Renal pelvis (tissue), 4 donors: ENCODE measurements around the gene IRX4. TPM values are rescaled to one million over a fixed set of nuclear protein-coding genes. Genes with fewer than 3 reads are reported as not detected.

ENCODE experiments used
- DNase-seq: peaks from one replicate; pipeline ENCODE4 v3.0.0-alpha.2; 2013
- polyA plus RNA-seq, 3 donors: library from polyadenylated mRNA; unstranded; fragments of 120-200 nt; gene quantifications; one replicate each; pipeline ENCODE4 v1.2.1, GENCODE V29; 2013; ENCODE audit not compliant: insufficient read length in 3 of 3

IRX4 gene
- polyA plus RNA-seq, 3 donors, result 0.48 to 0.65 (median 0.51) TPM

DNA sequence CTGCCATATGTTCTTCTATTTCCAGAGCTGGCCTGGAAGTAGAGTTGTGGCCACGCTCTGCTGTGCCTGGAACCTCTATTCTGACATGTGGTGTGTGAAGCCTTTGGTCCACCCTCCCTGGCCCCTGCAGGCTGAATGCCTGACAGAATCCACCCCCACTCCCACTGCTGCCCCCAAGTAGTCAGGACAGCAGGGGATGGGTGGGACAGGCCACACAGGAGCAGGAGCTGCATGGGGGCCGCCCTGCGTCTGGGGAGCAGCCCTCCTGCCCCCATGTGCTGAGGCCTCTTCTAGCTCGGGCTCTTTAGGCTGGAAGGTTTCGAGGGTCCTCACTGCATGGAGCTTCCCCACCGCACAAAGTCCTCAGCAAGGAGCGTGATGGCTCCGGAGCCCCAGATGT, 32.6 kb upstream of the IRX4 start:
- DNase-seq, result no peak

DNA sequence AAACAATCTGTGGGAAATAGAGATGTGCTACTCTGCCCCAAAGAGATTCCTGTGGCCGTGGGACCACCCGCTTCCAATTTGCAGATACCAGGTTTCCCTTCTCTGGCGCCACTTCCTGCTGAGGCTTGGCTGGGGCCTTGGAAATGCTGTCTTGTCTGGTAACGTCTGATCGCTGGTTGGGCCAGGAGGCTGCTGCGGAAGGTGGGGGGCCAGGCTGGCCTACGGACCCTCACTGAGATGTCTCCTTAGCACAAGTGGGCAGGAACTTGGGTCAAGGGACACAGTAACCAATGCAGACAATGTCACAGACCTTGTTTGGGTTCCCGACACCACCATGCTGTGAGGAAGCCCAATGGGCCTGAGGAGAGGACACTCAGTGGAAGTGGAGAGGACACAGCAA, 31.7 kb upstream of the IRX4 start:
- DNase-seq, result no peak

DNA sequence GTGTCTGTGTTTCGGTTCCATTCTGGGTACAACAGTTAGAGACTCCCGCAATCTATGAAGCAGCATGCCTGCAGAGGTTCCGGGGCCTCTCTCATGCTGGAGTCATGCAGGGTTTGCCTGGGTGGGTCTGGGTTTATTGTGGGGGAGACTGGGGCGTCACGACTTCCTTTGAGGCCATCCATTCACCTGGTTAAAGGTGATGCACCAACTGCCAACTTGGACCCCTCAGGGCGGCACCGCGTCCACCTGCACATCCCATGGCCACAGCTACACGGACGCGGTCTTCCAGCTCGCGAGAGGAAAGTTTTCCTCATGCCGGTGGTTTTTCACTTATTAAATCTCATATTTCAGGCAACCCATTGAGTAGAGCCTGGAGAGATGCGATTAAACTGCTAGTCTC, 30.9 kb upstream of the IRX4 start:
- no peak for DNase-seq

DNA sequence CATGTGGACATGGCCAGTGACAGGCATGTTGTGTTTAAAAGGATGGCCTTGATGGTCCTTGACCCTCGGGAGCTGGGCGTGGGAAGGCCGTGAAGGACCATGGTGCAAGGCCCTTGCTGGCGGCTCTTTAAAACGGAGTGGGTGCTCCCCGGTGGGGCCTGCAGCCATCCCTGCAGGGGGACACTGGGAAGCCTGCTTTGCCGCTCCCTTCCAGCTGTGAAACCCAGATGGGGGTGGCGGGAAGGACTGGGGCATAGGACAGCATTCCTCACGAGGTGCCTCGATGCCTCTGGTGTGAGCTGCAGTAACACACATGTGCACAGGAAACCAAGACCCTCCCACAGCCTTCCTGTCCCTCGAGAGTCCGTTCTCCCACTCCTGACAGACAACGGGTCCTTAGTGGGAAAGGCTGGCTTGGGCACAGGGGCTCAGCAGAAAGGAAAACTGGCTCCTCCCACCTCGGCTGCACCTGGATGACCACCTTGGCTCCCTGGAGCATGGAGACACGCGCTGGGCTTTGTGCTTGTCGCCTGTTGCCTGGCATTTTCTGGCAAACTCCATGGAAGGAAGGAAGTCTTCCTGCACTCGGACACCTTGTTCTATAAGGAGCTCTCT, 30.3 kb upstream of the IRX4 start:
- no peak for DNase-seq

DNA sequence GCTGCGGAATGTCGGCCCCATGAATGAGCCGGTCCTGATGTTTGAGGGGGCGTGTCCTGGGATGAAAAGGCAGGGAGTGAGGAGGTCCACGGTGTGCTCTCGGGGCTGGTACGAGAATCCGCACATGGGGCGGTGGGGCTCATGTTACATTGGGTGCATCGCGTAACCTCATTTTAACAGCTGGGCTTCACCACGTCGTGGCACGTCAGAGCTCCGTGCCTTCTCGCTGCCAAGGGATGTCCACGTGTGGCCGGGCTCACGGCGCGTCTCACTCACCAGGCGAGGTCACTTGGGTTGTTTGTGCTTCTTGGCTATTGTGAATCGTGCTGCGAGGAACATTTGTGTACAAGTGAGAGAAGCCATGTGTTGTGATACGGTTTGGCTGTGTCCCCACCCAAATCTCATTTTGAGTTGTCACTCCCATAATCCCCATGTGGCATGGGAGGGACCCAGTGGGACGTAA, 29.1 kb upstream of the IRX4 start:
- DNase-seq, result no peak

DNA sequence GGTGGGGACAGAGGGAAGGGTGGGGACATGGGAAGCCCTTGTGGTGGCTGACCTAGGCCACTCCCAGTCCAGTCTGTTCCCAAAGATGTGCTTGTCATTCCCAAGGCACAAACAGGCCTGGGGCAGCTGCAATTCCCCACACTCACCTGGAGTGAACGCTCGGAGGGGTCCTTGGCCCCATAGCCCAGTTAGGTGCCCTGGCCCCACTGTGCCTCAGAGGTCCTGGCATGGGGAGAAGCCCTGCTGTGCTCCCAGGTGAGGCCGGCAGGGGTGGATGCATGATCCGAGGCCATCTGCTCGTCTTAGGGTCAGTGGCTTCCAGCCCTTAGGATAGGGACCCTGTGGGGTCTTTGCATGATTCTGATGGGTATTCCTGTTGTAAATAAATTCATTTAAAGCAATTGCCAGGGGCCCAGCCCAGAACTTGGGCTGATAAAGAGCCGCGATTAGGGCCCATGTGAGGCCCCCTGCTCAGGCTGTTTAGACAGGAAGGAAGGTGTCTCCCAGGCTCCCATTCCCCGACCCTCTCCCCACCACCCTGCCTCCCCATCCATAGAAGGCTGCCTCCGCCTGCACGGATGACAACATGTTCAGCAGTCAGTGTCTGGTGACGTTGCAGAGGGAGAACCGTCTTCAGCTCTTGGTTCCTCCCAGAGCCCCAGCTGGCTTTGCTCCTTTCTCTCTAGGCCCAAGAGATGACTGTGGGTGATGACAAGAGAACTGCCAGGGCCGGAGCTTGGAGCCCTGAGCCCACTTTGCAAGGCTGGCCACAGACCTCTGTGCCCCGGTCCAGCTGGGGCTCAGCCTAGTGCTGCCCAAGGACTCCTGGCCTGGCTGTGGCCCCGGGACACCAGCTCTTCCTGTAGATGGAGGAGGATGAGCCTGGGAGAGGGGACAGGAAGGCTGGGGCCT, 28.4 kb upstream of the IRX4 start:
- no peak for DNase-seq

DNA sequence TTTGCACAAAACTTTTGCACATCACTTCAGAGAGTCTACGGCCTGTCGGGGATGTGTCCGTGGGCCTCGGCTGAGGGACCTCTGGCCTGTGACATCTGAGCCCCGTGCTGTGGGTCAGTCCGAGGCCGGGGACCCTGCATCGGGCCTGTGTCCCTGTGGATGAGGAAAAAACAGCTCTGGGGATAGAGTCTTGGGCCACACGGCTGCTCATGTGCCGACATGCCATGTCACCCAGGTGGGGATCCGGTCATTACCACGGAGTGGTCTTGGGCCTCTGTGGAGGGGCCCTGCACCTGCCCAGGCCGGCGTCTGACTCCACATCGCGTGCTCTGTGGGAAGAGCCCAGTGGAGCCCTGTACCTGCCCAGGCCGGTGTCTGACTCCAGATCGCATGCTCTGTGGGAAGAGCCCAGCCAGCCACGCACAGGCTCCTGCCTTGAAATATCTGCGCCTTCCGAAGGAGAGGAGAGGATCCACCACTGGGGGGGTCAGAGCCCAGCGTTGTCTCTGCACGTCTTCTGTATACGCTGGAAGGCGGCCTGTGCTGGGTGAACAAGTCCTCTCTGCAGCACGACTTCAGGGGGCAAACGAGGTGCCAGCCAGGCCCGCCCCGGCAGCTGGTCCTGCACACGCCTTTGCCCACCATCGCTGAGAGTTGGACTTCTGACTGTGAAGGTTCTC, 27.5 kb upstream of the IRX4 start:
- DNase-seq, result no peak

DNA sequence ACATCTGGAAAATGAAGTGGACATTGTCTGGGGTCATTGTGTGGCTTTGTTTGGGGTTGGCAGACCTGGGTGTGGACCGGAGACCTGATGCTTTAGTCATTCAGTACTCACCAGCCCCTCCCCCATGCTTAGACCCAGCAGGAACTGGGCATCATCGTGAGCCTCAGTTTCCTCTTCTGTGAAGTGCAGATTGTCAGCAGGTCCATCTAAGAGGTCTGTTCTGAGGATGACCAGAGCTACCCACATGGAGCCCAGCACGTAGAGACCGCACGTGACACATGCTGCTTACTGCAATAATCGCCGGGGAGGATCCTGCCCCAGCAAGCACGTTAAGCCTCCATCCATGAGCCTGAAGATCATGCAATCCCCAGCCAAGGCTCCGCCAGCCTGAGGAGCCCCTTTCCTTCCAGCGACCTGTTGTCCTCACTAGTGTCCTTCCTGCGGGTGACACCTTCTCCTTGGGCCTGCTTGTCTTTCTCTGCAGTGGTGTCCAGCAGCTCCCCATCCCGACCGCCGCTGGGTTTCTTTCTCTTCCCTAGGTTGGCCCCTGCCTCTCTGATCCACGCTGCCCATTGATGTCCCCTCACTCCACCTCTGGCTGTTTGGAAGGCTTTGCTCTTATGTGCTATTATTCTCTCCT, 26.7 kb upstream of the IRX4 start:
- DNase-seq, result no peak

DNA sequence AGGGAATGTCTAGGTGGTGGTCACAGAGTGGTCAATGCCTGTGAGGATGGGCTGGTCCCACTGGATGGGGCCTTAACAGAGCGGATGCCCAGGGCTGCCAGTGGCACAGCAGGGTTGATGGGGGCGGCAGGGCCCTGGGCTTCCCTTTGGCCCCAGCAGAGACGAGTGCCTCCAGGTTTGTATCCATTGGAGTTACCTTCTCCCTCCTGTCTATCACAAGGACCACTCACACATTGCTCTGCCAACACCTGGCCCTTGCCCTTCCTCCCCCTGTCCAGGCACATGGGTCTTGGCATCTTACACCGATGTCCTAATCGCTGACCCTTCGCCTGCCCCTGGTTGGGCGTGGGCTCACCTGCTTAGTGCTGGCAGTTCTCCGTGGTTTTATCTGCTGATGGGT, 26.2 kb upstream of the IRX4 start:
- no peak for DNase-seq

DNA sequence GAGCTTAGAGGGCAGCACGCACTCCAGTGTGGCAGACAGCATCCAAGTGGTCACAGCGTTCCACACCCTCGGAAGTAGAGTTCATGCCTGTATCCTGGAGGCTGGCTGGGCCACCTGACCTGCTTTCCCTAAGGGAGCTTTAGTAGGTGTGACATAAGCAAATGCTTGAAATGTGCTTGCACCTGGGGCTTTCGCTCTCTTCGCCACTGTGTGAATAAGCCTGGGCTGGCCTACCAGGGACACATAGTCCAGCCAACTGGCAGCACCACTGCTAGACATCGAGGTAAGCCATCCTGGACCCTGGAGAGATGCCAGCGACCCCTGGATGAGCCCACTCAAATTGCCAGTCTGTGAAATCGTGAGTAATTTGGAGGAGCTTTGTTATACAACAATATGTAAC, 24.9 kb upstream of the IRX4 start:
- no peak for DNase-seq

DNA sequence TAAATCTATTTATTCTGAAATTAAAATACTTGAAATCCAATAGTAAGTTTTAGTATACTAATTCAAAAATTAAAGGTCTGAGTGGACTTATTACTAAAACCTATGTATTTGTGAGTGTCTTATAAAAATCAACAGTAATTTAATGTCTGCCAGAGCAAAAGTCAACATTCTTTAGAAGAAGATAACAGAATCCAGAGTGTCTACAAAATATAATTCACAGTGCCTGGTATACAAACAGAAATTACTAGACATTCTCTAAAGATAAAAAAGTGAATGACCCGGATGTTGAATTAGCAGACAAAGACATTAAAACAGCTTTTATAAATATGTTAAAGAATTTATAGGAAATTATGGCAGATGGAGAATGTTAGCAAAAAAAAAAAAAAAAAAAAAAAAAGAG, 22.4 kb upstream of the IRX4 start:
- no peak for DNase-seq

DNA sequence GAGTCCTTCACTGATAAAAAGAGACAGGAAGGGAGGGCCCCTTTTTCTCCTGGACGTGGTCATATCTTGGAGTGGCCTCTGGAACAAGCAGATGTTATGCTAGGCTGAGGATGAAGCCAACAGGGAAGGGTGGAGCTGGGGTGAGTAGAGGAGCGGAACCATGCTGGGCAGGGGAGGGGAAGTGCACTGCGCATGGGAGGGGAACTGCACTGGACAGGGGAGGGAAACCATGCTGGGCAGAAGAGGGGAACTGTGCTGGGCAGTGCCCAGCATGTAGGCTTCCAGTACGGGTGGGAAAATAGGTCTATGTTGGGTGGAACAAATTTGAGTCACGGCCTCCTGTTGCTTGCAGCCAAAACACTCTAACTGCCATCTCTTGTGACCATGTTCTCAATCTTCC, 19.3 kb upstream of the IRX4 start:
- no peak for DNase-seq

DNA sequence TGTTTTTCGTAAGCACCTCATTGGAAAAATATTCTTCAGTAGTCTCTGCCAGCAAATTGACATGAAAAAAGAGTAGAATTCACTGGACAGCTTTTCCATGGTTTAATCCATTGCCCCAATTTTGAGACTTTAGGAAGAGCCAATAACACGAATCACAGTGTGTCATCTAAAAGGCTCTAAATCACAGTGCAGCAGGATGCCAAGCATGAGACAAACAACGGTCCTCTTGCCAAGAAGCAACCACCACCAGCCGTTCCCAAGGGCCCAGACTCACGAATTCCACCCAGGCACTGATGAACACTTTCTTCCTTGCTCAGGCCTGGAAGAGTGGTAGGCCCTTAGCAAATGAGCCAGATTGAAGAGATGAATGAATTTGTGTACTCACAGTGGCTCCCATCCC, 18.3 kb upstream of the IRX4 start:
- DNase-seq, result no peak

DNA sequence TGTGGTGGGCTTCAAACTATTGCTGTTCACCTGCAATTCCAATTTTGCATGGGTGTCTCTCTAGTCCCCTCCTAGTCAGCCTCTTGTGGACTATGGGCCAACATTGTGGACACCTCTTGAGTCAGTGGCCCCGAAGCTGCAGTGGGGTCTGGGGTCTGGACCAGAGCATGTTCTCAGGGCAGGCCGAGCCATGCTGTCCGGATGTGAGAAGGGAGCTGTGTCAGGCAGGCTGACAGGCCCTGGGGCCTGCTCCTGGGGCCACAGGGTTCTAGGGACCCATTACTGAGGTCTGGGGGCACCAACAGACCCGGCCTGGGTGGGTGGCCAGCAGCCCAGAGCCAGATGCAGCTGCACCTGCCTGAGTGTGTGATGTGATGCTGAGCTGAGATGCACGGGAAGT, 16.5 kb upstream of the IRX4 start:
- DNase-seq, result no peak

DNA sequence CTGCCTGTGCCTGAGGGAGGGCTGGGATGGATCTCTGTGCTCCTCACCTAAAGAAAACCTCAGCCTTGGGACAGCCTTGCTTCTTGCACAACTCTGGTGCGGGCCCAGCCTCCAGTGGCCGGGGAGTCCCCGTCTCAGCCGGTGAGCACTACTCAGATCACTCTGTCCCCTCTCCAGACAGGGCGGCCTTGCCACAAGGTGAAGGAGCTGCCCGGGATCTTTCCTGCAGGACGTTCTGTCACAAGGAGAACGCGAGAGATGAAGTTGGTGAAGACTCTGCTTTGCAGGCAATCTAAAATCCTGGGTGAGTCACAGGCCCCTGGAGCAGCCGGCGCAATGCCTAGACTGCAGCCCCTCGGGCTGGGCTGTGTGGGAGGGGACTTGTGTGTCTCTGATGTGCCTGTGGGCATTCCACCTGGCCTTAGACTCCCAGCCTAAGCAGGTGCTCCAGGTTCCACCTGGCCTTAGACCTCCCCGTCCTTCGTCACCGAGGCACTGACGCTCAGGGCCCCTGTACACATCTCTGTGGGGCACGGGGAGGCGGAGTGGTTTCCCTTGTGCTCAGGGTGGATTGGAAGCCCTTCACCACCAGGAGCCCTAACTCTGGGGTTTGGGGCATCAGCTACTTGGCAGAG, 15.2 kb upstream of the IRX4 start:
- DNase-seq, result no peak

DNA sequence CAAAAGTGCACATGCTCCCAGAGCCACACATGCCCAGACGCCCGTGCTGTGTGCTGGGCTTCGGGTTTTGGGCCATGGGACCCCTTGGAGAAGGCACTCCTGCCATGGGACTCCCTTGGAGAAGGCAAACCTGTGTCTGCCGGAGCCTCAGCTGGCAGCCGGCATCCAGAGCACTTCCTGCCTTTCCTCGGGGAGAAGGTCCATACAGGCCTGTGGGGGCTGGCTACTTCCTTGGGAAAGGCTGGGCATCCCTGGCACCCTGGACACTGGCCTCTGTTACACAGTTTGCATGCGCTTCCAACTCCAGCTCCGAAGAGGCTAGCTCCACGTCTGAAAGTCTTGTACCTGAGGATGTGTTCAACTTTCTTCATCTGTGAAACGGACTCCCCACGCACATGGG, 14.7 kb upstream of the IRX4 start:
- DNase-seq, result no peak

DNA sequence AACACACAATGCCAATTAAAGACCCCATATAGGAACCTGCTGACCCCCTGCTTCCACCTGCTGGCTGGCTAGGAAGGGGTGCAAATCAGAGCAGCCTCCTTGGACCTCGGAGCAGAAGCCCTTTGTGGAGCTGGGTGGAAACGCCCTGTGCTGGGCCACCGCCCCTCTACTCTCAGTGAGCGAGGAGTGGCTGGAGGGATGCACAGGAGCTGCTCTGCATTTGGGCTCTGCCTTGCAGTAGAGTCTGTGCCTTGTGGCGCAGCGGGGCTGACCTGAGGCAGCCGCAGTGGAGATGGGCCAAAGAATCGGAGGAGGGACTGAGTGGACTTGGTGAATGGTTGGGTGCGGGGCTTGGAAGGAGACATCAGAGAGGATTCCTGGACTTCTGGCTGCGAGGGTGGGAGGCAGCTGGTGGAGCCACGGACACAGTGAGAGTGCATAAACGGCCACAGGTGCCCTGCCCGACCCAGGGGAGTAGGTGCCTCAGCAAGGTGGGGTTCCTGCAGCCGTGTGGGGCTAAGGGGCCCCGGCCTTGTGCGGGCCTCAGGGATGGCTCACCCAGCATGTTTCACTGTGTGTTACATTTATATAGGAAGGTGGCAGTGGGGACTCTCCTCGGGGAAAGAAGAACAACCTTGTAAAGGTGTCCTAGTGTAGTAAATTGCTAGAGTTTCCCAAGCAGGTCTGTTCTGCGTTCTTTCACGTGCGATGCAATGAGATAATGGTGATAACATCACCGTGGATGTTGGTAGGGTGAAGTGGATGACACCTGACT, 14.1 kb upstream of the IRX4 start:
- no peak for DNase-seq

DNA sequence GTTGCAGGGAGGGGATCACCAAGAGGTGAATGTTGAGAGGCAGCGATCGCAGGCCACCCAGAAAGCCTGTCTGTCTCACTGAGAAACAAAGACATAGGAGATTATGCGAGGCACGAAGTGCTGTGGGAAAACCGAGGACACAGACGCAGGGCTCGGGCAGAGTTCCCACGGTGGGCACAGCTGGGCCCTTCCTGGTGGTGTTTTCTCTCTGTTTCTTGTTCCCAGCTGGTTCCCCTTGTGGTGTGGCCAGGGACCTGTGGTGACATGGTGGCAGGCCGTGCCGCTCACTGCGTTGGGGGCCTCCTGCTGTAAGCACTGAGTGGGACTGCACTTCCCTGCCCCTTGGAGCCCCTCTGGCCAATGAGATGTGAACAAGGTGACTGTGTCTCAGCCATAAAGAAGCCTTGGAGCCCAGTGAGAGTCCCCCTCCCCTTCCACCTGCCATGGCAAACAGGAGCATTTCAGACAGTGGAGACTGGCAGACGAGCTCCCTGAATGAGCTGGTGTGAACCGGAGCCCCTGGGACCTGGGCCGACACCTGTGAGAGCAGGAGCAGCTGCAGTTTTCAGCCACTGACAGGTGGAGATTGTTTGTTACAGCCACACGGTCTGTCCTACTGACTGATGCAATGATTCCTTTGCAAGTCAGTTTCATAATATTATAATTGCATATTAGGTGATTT, 13.2 kb upstream of the IRX4 start:
- DNase-seq, result no peak

DNA sequence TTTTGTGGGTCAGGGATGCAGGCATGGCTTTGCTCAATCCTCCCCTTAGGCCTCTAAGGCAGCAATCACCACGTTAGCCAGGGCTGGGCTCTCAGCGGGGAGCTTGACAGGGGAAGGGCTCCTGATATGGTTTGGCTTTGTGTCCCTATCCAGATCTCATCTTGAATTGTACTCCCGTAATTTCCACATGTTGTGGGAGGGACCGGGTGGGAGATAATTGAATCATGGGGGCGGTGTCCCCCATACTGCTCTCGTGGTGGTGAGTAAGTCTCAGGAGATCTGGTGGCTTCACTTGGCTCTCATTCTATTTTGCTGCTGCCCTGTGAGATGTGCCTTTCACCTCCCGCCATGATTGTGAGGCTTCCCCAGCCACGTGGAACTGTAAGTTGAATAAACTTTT, 11.5 kb upstream of the IRX4 start:
- no peak for DNase-seq

DNA sequence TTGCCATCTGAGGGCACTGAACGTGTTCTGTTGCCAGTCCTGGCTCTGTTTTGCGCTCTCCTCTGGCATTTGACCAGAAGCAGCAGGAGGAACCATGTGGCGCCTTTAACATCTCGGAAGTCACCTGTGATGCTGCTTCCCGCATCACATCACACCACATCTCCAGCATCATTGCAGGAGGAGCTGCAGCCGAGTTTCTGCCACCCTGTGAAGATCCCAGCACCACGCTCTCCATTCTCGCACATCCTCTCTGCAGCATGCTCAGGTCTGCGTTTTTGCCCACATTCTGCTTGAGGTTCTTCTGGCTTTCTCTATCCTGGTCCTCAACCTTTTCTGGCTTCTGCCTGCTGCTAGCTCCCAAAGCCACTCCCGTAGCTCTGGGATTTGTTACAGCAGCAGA, 11.0 kb upstream of the IRX4 start:
- no peak for DNase-seq
